ENCODE measurements around the gene KHK. TPM values are rescaled to one million over a fixed set of nuclear protein-coding genes. Genes with fewer than 3 reads are reported as not detected.

KHK gene
- total and polyA plus RNA-seq, 9 of the 15 experiments (the other 6 are each of a cell fraction or from before 2014, with no cell fraction given): 1.5 to 10.7 (median 5.2) TPM

DNA sequence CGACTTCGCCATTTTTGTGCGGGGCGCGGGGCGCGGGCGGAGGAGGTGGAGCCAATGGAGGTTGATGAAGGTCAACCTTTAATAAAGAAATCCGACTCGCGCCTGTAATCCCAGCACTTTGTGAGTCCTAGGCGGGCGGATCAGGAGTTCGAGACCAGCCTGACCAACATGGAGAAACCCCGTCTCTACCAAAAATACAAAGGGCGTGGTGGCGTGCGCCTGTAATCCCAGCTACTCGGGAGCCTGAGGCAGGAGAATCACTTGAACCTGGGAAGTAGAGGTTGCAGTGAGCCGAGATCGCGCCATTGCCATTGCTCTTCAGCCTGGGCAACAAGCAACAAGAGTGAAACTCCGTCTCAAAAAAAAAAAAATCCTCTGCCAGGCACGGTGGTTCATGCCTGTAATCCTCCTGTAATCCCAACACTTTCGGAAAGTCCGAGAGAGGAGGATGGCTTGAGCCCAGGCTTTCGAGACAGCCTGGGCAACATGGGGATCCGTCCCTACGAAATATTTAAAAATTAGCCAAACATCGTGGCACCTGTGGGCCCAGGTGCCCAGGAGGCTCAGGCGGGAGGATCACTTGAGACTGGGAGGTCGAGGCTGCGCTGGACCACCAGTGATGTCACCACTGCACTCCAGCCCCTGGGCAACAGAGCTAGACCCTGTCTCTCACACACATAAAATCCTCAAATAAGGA, 48.4 kb downstream of the KHK start (continued):
- TF ChIP-seq ZNF444 (CRISPR knock-in tag; IDR thresholded peaks at IDR 0.05) (no peak), CHCHD3 (CRISPR knock-in tag; IDR thresholded peaks at IDR 0.05) (no peak)
- TF ChIP-seq, protein P1, sequence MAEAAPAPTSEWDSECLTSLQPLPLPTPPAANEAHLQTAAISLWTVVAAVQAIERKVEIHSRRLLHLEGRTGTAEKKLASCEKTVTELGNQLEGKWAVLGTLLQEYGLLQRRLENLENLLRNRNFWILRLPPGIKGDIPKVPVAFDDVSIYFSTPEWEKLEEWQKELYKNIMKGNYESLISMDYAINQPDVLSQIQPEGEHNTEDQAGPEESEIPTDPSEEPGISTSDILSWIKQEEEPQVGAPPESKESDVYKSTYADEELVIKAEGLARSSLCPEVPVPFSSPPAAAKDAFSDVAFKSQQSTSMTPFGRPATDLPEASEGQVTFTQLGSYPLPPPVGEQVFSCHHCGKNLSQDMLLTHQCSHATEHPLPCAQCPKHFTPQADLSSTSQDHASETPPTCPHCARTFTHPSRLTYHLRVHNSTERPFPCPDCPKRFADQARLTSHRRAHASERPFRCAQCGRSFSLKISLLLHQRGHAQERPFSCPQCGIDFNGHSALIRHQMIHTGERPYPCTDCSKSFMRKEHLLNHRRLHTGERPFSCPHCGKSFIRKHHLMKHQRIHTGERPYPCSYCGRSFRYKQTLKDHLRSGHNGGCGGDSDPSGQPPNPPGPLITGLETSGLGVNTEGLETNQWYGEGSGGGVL (CRISPR knock-in tag; IDR thresholded peaks at IDR 0.05): no peak

DNA sequence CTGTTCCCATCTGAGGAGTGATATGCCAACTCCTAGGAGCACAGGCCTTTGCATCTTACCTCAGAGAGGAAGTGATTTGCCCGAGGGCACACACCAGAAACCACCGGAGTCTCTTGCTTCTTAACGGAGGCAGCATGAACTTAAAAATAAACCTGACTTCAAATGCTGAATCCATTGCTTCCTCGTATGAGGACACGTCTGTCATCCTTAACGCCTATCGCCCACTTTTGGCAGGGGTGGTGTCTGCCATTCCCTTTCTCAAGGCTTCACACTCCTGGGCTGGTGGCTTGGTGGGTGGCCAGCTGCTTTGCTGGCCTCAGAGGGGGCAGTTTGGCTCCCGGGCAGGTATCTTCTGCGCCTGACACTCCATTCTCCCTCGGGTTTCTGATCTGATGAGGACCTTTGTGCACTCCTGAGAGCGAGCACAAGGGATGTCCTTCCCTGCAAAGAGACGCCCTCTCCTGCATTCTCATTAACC, 48.9 kb downstream of the KHK start:
- H3K9me3 ChIP-seq (replicated peaks; ENCODE audit: control insufficient read depth, insufficient read depth, low read depth, low read length): no peaks in the 10 kb centered on the region; the same call in 1 of the 2 replicates
- CTCF ChIA-PET (ENCODE audit: low intra/inter-chr PET ratio): no interaction called here
- in situ Hi-C loops (cut with MboI) (no loop called here), intact Hi-C loops (cut with micrococcal nuclease) (no loop called here)
- H2AFZ ChIP-seq (ENCODE audit: low read depth, low read length): peak overlapping the region; percentile 96
- no peak overlapping the region for H3K4me2 ChIP-seq (ENCODE audit: insufficient read depth, low read length)
- DNase-seq (ENCODE audit: extremely low read depth in 1 of 4, low spot score in 3 of 4) (no peak), FAIRE-seq (no peak), ATAC-seq (no peak)
- peaks cover 15 to 32% of the 10 kb centered on the region in 2 experiments; a peak in 4 of 5 replicates for H3K4me1 ChIP-seq (replicated peaks in 1 of 2; ENCODE audit: control insufficient read depth in 2 of 2, insufficient read depth in 2 of 2, low read length in 2 of 2)
- no peak overlapping the region for H3K9ac ChIP-seq (ENCODE audit: insufficient read depth in 1 of 2, low read depth in 2 of 2, low read length in 2 of 2)
- POLR2A ChIA-PET: interaction anchor here (0.6 kb wide), 1 partner anchor 48 kb away, joined by 3 read pairs; no protein-coding TSS in a partner anchor
- WGBS (ENCODE audit: insufficient coverage, low coverage, missing lambda C conversion rate): 83% methylated on average over 12 of the region's 12 CpGs
- peaks cover 21% of the 10 kb centered on the region for H3K79me2 ChIP-seq (ENCODE audit: control insufficient read depth, insufficient read depth, low read length)
- no peaks in the 10 kb centered on the region; the same call in 1 of the 2 replicates for H4K20me1 ChIP-seq (replicated peaks; ENCODE audit: control insufficient read depth, insufficient read depth, low read length)
- TF ChIP-seq ASH1L (IDR thresholded peaks at IDR 0.05; ENCODE audit: borderline replicate concordance, low read depth, partially characterized antibody) (no peak), SREBF2 (CRISPR knock-in tag; IDR thresholded peaks at IDR 0.05) (no peak), SPI1 (IDR thresholded peaks at IDR 0.05; ENCODE audit: borderline replicate concordance, low read depth, low read length) (peak; percentile 25; the same call in 1 of the 2 replicates)
- H3K4me3 ChIP-seq: no peak overlapping the region
- H3K27ac ChIP-seq (ENCODE audit: extremely low read depth, low read depth, low read length): no peak overlapping the region
- H3K27me3 ChIP-seq (ENCODE audit: control insufficient read depth in 2 of 2, insufficient read depth in 2 of 2, low read length in 2 of 2): no peaks in the 10 kb centered on the region
- H3K36me3 ChIP-seq (ENCODE audit: control insufficient read depth, insufficient read depth, low read length): peaks cover 30% of the 10 kb centered on the region; the same call in 2 of the 3 replicates
- BruUV-seq (replicated peaks): no TSS peak
- H3K9me1 ChIP-seq (ENCODE audit: control insufficient read depth, insufficient read depth, low read length): peaks cover 5% of the 10 kb centered on the region
